Mucosa of descending colon (tissue), 3 donors: ENCODE measurements around the gene TMEM158. TPM values are rescaled to one million over a fixed set of nuclear protein-coding genes. Genes with fewer than 3 reads are reported as not detected.

Source experiments
- ATAC-seq: fragments of 200-7000 bp; cut with Tn5 transposase; one replicate; pipeline ENCODE4 v1.9.1; 2020; ENCODE audit warnings: mild to moderate bottlenecking, moderate library complexity
- DNase-seq, 3 donors: peaks; one replicate each; pipeline ENCODE4 v3.0.0-alpha.2; 2020
- H3K36me3 ChIP-seq: fragments of 200-600 bp; one replicate; pipeline ENCODE4 v1.8.0; 2021; ENCODE audit warnings: low read depth, mild to moderate bottlenecking
- H3K4me1 ChIP-seq: fragments of 200-600 bp; one replicate; pipeline ENCODE4 v1.8.0; 2021; ENCODE audit warnings: low read depth, mild to moderate bottlenecking
- H3K4me3 ChIP-seq: fragments of 200-600 bp; one replicate; pipeline ENCODE4 v1.8.0; 2021; ENCODE audit warnings: mild to moderate bottlenecking
- H3K9me3 ChIP-seq: fragments of 200-600 bp; one replicate; pipeline ENCODE4 v1.8.0; 2021; ENCODE audit warnings: mild to moderate bottlenecking
- CTCF ChIP-seq: fragments of 200-600 bp; IDR thresholded peaks from one replicate; pipeline ENCODE4 v1.8.0; 2022; ENCODE audit warnings: antibody characterized with exemption, mild to moderate bottlenecking
- intact Hi-C, 2 donors: fragments of 100-400 bp; cut with DNase I in 1 of 2; cut with micrococcal nuclease in 1 of 2; formaldehyde crosslinking; loops; one replicate each; pipeline versions ENCODE4 v1.11.0 to v1.11.1; 2022; cut with DNase I, micrococcal nuclease
- total RNA-seq, 3 donors: library from RNA; stranded (reverse); fragmentation: NEBNext Ultra II Directional in 2 of 3; extraction: Animal tissue kit (Norgen Biotek cat#: 25700) in 2 of 3; gene quantifications; one replicate each; pipeline versions ENCODE4 v1.2.1 to v1.2.4, GENCODE V29; 2021 to 2023
- donor health status: DM: no; HTN: no; CAD: no; lungs with moderate emphysema.
- donor health status: DM: no; HTN: no; CAD: no.
- donor health status: DM: no; HTN: yes; CAD: no.

The TMEM158 gene
- total RNA-seq, 3 donors from 2014 or later, result 1.9 to 15.2 (median 6.1) TPM

- intact Hi-C loops, result loop anchor here in 1 of 2 donors (5.0 kb wide), 1 partner anchor 177 kb away; no protein-coding TSS in a partner anchor
- peaks cover 7% of the 10 kb centered on the region for H3K4me1 ChIP-seq
- H3K36me3 ChIP-seq, result no peaks in the 10 kb centered on the region
- no peak for ATAC-seq
- no peak for TF ChIP-seq CTCF
- H3K4me3 ChIP-seq, result no peak overlapping the region
- DNase-seq, result no peak
- no peaks in the 10 kb centered on the region for H3K9me3 ChIP-seq
Observed at GRCh38 chr3:45214061-45214680, 11.9 kb downstream of the TMEM158 start.

GRCh38 chr3:45212095-45212468 lies 14.0 kb downstream of the TMEM158 start:
- ATAC-seq, result no peak
- Histone ChIP-seq H3K36me3 (no peaks in the 10 kb centered on the region), H3K9me3 (no peaks in the 10 kb centered on the region), H3K4me3 (no peak overlapping the region), H3K4me1 (peaks cover 7% of the 10 kb centered on the region)
- no peak for DNase-seq
- intact Hi-C loops, result loop anchor here in 1 of 2 donors (5.0 kb wide), 1 partner anchor 175 kb away; no protein-coding TSS in a partner anchor
- TF ChIP-seq CTCF, result no peak

GRCh38 chr3:45211466-45212094 lies 14.5 kb downstream of the TMEM158 start:
- H3K4me3 ChIP-seq, result no peak overlapping the region
- no peak for ATAC-seq
- H3K4me1 ChIP-seq, result peaks cover 9% of the 10 kb centered on the region
- TF ChIP-seq CTCF, result no peak
- no peaks in the 10 kb centered on the region for H3K9me3 ChIP-seq
- intact Hi-C loops, result loop anchor here (2.0 to 5.0 kb wide), 2 partner anchors 174 to 175 kb away; no protein-coding TSS in a partner anchor
- DNase-seq, result no peak
- H3K36me3 ChIP-seq, result no peaks in the 10 kb centered on the region

GRCh38 chr3:45210308-45211041 lies 15.6 kb downstream of the TMEM158 start:
- H3K9me3 ChIP-seq, result no peaks in the 10 kb centered on the region
- DNase-seq (peak; percentile 86 to 92 (median 91)), ATAC-seq (peak; percentile 95)
- peaks cover 12% of the 10 kb centered on the region for H3K4me1 ChIP-seq
- intact Hi-C loops, result loop anchor here (2.0 to 5.0 kb wide), 2 partner anchors 173 to 174 kb away; no protein-coding TSS in a partner anchor
- peak; percentile 61 for TF ChIP-seq CTCF
- H3K36me3 ChIP-seq, result no peaks in the 10 kb centered on the region
- H3K4me3 ChIP-seq, result no peak overlapping the region

- Histone ChIP-seq H3K36me3 (no peaks in the 10 kb centered on the region), H3K9me3 (no peaks in the 10 kb centered on the region), H3K4me3 (no peak overlapping the region), H3K4me1 (peaks cover 12% of the 10 kb centered on the region)
- no peak for ATAC-seq
- TF ChIP-seq CTCF, result no peak
- no peak for DNase-seq
- intact Hi-C loops, result no loop called here
Observed at GRCh38 chr3:45209526-45209925, 16.6 kb downstream of the TMEM158 start.
